ENCODE measurements around the gene PLXNA2. TPM values are rescaled to one million over a fixed set of nuclear protein-coding genes. Genes with fewer than 3 reads are reported as not detected.

PLXNA2 gene
- total RNA-seq, 1 experiment from 2014 or later, result 0.89 TPM

DNA sequence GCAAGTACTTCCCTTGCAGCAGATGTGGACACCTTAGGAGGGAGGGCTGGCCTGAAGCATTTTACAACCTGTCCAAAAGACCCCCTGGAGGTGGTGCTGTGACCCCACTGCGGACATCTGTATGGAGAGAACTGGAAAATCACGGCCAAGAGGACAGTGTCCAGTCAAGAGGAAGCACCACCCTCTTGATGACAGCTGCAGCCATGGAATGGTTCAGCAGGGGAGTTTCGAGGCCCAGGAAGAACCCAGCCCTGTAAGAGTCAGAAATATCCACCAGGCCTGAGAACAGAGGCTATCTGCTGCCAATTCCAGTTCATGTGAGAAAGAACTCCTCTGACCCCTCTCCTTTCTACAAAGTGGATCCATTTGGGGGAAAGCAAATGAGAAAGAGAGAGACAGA is 126.8 kb downstream of the PLXNA2 start:
- Histone ChIP-seq H3K9me2 (ENCODE audit: insufficient read depth) (no peaks in the 10 kb centered on the region), H3K4me1 (ENCODE audit: control insufficient read depth in 1 of 2, insufficient read depth in 2 of 2, low read length in 2 of 2) (no peaks in the 10 kb centered on the region), H3K79me2 (ENCODE audit: insufficient read depth, low read length) (no peaks in the 10 kb centered on the region), H3K9me3 (ENCODE audit: control insufficient read depth in 1 of 2, insufficient read depth in 1 of 2, low read depth in 1 of 2, low read length in 2 of 2) (no peaks in the 10 kb centered on the region), H3K27ac (ENCODE audit: low read depth, low read length) (no peak overlapping the region), H3K4me2 (ENCODE audit: low read length) (no peak overlapping the region), H2AFZ (ENCODE audit: low read depth, low read length, poor library complexity, severe bottlenecking) (no peak overlapping the region), H3K9ac (ENCODE audit: low read length) (no peak overlapping the region), H3K4me3 (replicated peaks in 1 of 2; ENCODE audit: low read depth in 1 of 2, low read length in 2 of 2) (no peak overlapping the region), H3K27me3 (ENCODE audit: insufficient read depth, low read length) (peaks cover 6% of the 10 kb centered on the region; the same call in 1 of the 2 replicates), H4K20me1 (ENCODE audit: insufficient read depth) (no peaks in the 10 kb centered on the region), H3K36me3 (ENCODE audit: control insufficient read depth in 1 of 2, insufficient read depth in 2 of 2, low read length in 2 of 2) (no peaks in the 10 kb centered on the region)
- no peak for ATAC-seq
- no TSS peak for BruUV-seq (replicated peaks)
- no peak for DNase-seq (ENCODE audit: low read depth, low spot score)
- TF ChIP-seq, protein P1, sequence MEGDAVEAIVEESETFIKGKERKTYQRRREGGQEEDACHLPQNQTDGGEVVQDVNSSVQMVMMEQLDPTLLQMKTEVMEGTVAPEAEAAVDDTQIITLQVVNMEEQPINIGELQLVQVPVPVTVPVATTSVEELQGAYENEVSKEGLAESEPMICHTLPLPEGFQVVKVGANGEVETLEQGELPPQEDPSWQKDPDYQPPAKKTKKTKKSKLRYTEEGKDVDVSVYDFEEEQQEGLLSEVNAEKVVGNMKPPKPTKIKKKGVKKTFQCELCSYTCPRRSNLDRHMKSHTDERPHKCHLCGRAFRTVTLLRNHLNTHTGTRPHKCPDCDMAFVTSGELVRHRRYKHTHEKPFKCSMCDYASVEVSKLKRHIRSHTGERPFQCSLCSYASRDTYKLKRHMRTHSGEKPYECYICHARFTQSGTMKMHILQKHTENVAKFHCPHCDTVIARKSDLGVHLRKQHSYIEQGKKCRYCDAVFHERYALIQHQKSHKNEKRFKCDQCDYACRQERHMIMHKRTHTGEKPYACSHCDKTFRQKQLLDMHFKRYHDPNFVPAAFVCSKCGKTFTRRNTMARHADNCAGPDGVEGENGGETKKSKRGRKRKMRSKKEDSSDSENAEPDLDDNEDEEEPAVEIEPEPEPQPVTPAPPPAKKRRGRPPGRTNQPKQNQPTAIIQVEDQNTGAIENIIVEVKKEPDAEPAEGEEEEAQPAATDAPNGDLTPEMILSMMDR (IDR thresholded peaks at IDR 0.05 in 2 of 3, conservative IDR thresholded peaks at IDR 0.05 in 1 of 3; ENCODE audit: borderline replicate concordance in 1 of 3, insufficient read depth in 1 of 3, low read depth in 2 of 3, low read length in 2 of 3), result no peak
- TF ChIP-seq ZNF274 (IDR thresholded peaks at IDR 0.05; ENCODE audit: low read depth, low read length) (no peak), SP1 (IDR thresholded peaks at IDR 0.05; ENCODE audit: low read depth) (no peak), ELF1 (IDR thresholded peaks at IDR 0.05; ENCODE audit: borderline replicate concordance, low read depth) (no peak), YY1 (IDR thresholded peaks at IDR 0.05; ENCODE audit: extremely low read depth, insufficient replicate concordance, low read depth, low read length) (no peak), CEBPB (IDR thresholded peaks at IDR 0.05; ENCODE audit: low read depth) (no peak), EZH2phosphoT487 (IDR thresholded peaks at IDR 0.05; ENCODE audit: borderline replicate concordance) (no peak), POLR2AphosphoS5 (IDR thresholded peaks at IDR 0.05; ENCODE audit: low read depth, low read length) (no peak), FOSL1 (IDR thresholded peaks at IDR 0.05; ENCODE audit: low read depth) (no peak), SRF (IDR thresholded peaks at IDR 0.05; ENCODE audit: low read depth) (no peak), TCF7L2 (IDR thresholded peaks at IDR 0.05; ENCODE audit: borderline replicate concordance, extremely low read depth, insufficient read depth, insufficient read length) (no peak), RAD21 (IDR thresholded peaks at IDR 0.05; ENCODE audit: low read depth) (no peak), EGR1 (IDR thresholded peaks at IDR 0.05; ENCODE audit: low read depth) (no peak)
- TF ChIP-seq, protein P2, sequence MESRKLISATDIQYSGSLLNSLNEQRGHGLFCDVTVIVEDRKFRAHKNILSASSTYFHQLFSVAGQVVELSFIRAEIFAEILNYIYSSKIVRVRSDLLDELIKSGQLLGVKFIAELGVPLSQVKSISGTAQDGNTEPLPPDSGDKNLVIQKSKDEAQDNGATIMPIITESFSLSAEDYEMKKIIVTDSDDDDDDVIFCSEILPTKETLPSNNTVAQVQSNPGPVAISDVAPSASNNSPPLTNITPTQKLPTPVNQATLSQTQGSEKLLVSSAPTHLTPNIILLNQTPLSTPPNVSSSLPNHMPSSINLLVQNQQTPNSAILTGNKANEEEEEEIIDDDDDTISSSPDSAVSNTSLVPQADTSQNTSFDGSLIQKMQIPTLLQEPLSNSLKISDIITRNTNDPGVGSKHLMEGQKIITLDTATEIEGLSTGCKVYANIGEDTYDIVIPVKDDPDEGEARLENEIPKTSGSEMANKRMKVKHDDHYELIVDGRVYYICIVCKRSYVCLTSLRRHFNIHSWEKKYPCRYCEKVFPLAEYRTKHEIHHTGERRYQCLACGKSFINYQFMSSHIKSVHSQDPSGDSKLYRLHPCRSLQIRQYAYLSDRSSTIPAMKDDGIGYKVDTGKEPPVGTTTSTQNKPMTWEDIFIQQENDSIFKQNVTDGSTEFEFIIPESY (IDR thresholded peaks at IDR 0.05; ENCODE audit: extremely low read depth, insufficient replicate concordance, low read length), result no peak
- TF ChIP-seq, protein P3, sequence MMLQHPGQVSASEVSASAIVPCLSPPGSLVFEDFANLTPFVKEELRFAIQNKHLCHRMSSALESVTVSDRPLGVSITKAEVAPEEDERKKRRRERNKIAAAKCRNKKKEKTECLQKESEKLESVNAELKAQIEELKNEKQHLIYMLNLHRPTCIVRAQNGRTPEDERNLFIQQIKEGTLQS (IDR thresholded peaks at IDR 0.05), result no peak
- TF ChIP-seq, protein P4, sequence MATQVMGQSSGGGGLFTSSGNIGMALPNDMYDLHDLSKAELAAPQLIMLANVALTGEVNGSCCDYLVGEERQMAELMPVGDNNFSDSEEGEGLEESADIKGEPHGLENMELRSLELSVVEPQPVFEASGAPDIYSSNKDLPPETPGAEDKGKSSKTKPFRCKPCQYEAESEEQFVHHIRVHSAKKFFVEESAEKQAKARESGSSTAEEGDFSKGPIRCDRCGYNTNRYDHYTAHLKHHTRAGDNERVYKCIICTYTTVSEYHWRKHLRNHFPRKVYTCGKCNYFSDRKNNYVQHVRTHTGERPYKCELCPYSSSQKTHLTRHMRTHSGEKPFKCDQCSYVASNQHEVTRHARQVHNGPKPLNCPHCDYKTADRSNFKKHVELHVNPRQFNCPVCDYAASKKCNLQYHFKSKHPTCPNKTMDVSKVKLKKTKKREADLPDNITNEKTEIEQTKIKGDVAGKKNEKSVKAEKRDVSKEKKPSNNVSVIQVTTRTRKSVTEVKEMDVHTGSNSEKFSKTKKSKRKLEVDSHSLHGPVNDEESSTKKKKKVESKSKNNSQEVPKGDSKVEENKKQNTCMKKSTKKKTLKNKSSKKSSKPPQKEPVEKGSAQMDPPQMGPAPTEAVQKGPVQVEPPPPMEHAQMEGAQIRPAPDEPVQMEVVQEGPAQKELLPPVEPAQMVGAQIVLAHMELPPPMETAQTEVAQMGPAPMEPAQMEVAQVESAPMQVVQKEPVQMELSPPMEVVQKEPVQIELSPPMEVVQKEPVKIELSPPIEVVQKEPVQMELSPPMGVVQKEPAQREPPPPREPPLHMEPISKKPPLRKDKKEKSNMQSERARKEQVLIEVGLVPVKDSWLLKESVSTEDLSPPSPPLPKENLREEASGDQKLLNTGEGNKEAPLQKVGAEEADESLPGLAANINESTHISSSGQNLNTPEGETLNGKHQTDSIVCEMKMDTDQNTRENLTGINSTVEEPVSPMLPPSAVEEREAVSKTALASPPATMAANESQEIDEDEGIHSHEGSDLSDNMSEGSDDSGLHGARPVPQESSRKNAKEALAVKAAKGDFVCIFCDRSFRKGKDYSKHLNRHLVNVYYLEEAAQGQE (IDR thresholded peaks at IDR 0.05; ENCODE audit: low read depth), result no peak
- CTCF ChIA-PET, result no interaction called here
- intact Hi-C loops (cut with micrococcal nuclease), result no loop called here
- POLR2A ChIA-PET, result no interaction called here
- RAD21 ChIA-PET (ENCODE audit: low non-redundant PET in 1 of 2, low total read pairs in 2 of 2, uncharacterized antibody in 2 of 2, unreplicated experiment in 2 of 2), result no interaction called here

Data from HCT116 (cell line).